LoVo (cell line): ENCODE measurements around the gene NCR2.

ENCODE experiments used
- DNase-seq: peaks from one replicate; pipeline ENCODE4 v3.0.0-alpha.2; 2016; ENCODE audit warnings: low spot score

The NCR2 gene

GRCh38 chr6:41359617-41360313 is 24.4 kb downstream of the NCR2 start:
- DNase-seq: no peak

GRCh38 chr6:41360314-41360685 is 24.9 kb downstream of the NCR2 start:
- no peak for DNase-seq

- DNase-seq: no peak
These were observed 30.7 kb downstream of the NCR2 start for GRCh38 chr6:41366150-41366549.

- DNase-seq: no peak
These were observed 31.7 kb downstream of the NCR2 start for GRCh38 chr6:41367061-41367460.

GRCh38 chr6:41367700-41368099 is 32.3 kb downstream of the NCR2 start:
- DNase-seq: peak; percentile 20

- DNase-seq: no peak
These were observed 35.2 kb downstream of the NCR2 start for GRCh38 chr6:41370488-41371111.

- DNase-seq: no peak
These were observed 36.1 kb downstream of the NCR2 start for GRCh38 chr6:41371461-41371991.

GRCh38 chr6:41371992-41372831 is 36.8 kb downstream of the NCR2 start:
- DNase-seq: no peak

GRCh38 chr6:41372832-41373626 is 37.6 kb downstream of the NCR2 start:
- DNase-seq: no peak

- DNase-seq: no peak
These were observed 38.2 kb downstream of the NCR2 start for GRCh38 chr6:41373627-41373918.

GRCh38 chr6:41373919-41374617 is 38.7 kb downstream of the NCR2 start:
- no peak for DNase-seq

GRCh38 chr6:41374618-41375590 is 39.5 kb downstream of the NCR2 start:
- no peak for DNase-seq

- no peak for DNase-seq
These were observed 40.3 kb downstream of the NCR2 start for GRCh38 chr6:41375598-41376151.

- no peak for DNase-seq
These were observed 40.8 kb downstream of the NCR2 start for GRCh38 chr6:41376176-41376575.

GRCh38 chr6:41377071-41377470 is 41.7 kb downstream of the NCR2 start:
- no peak for DNase-seq

- DNase-seq: no peak
These were observed 43.9 kb downstream of the NCR2 start for GRCh38 chr6:41379306-41379705.

- DNase-seq: no peak
These were observed 51.2 kb downstream of the NCR2 start for GRCh38 chr6:41386594-41386993.

- DNase-seq: no peak
These were observed 56.8 kb downstream of the NCR2 start for GRCh38 chr6:41392246-41392645.

- DNase-seq: no peak
These were observed 60.9 kb downstream of the NCR2 start for GRCh38 chr6:41396335-41396734.

GRCh38 chr6:41399424-41399823 is 64.0 kb downstream of the NCR2 start:
- no peak for DNase-seq
